IPS-11a (cell line): Measurements from ENCODE around the gene COX6A2.
"Not testable (repeated sequence)": the region's sequence is repeated elsewhere in the genome, so short reads cannot be mapped to it uniquely, and the experiment has no call there.

Experiments used
- H3K4me3 ChIP-seq: one replicate; pipeline ENCODE4 v1.5.1; 2013; ENCODE audit warnings: low read depth, low read length, control low read depth

Gene COX6A2

DNA sequence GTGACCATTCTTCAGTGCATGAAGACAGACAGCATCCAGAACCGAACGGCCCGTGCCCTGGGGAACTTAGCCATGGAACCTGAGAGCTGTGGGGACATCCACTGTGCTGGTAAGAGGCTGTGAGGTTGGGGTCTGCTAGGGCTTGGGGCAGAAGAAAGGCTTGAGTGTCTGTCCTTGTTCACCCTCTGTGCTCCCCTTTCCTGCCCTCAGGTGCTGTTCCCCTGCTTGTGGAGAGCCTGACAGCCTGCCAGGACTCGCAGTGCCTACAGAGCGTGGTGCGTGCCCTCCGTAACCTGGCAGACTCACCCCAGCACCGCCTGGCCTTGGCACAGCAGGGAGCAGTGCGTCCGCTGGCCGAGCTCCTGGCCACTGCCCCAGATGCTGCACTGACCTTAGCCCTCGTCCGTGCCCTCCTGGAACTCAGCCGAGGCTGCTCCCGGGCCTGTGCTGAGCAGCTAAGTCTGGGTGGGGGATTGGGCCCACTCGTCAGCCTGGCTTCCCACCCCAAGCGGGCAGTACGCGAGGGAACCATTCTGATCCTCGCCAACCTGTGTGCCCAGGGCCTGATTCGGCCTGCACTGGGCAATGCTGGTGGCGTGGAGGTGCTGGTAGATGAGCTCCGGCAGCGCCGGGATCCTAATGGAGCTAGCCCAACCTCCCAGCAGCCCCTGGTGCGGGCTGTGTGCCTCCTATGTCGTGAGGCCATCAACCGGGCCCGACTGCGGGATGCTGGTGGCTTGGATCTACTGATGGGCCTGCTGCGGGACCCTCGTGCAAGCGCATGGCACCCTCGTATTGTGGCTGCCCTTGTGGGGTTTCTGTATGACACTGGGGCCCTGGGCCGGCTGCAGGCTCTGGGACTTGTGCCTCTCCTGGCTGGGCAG, 34.0 kb upstream of the COX6A2 start:
- H3K4me3 ChIP-seq = no peak overlapping the region

- no peak overlapping the region for H3K4me3 ChIP-seq
These were observed 33.2 kb upstream of the COX6A2 start for GRCh38 chr16:31461201-31461920.

DNA sequence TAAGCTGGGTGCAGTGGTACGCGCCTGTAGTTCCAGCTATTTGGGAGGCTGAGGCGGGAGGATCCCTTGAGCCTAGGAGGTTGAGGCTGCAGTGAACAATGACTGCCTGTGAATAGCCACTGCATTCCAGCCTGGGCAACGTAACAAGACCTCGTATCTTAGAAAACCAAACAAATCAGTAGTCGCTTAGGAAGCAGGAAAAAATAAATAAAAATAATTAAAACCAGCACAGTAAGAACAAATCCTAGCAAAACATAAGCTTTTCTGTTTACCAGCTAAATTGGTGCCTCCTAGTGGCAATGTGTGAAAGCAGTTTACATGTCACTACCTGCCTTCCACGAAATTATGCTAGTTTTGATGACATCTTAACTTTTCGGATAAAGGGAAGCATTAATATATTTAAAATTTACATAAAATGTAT, 32.4 kb upstream of the COX6A2 start:
- H3K4me3 ChIP-seq = peak overlapping the region; percentile 56

GRCh38 chr16:31459687-31460581, 31.8 kb upstream of the COX6A2 start:
- peak overlapping the region; percentile 85 for H3K4me3 ChIP-seq

GRCh38 chr16:31458844-31459686, 30.9 kb upstream of the COX6A2 start, which contains the start of gene ARMC5:
Gene ARMC5 (plus strand): TSS chr16:31459501. CDS start chr16:31459525, 24 bp downstream.
- peak within 1 kb of the TSS; percentile 85 for H3K4me3 ChIP-seq

GRCh38 chr16:31458073-31458843, 30.1 kb upstream of the COX6A2 start:
- H3K4me3 ChIP-seq = peak overlapping the region; percentile 85

- no peak overlapping the region for H3K4me3 ChIP-seq
These were observed 28.8 kb upstream of the COX6A2 start for GRCh38 chr16:31456988-31457360.

DNA sequence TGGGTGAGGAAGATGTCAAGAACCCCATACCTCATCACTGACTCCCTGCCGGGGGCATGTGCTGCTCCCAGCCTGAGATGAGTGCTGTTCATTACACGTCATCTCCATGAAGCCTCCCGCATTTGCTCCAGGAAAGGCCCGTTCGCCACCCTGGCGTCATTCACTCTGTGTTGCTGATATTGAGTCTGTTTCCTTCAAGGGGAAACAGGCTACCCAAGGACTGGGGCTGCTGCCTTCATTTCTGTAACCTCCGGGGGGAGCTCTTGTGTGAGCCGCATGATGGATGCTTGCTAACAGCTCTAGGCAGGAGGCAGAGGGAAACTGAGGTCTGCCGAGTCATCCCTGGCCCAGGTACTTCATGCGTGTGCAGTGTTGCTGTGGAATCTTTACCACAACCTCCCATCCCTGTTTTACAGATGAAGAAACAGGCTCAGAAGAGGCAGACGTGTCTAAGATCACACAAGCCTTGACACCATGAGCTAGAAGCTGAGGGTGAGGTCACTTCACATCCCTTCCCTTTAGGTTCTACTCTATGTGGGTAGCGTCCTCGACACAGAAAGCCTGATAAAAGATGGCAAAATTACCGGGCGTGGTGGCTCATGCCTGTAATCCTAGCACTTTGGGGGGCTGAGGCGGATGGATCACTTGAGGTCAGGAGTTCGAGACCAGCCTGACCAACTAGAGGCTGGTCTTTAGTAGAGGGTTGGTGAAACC, 27.6 kb upstream of the COX6A2 start:
- H3K4me3 ChIP-seq = no peak overlapping the region

- H3K4me3 ChIP-seq = no peak overlapping the region
These were observed 25.4 kb upstream of the COX6A2 start for GRCh38 chr16:31453255-31454204.

DNA sequence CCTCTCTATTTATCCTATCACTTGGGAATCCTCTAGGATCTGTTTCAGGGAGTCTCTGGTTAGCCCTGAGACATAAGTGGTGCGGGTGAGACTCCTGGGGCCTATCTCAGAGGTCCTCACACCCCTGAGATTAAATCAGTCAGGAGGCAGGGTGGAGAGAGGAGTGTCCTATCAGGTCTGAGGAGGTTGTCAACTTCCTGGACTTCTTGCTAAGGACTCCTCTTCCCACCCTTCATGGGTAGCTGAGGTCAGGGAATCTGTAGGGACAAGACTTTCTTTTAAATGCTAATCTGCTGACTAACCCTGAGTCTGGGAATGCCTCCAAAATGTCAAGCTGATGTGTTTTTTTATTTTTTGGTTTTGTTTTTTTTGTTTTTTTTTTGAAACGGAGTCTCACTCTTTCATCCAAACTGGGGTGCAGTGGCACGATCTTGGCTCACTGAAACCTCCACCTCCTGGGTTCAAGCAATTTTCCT, 24.5 kb upstream of the COX6A2 start:
- H3K4me3 ChIP-seq = no peak overlapping the region

- H3K4me3 ChIP-seq = no peak overlapping the region
These were observed 23.7 kb upstream of the COX6A2 start for GRCh38 chr16:31451681-31452351.

GRCh38 chr16:31451201-31451600, 23.0 kb upstream of the COX6A2 start:
- no peak overlapping the region for H3K4me3 ChIP-seq

DNA sequence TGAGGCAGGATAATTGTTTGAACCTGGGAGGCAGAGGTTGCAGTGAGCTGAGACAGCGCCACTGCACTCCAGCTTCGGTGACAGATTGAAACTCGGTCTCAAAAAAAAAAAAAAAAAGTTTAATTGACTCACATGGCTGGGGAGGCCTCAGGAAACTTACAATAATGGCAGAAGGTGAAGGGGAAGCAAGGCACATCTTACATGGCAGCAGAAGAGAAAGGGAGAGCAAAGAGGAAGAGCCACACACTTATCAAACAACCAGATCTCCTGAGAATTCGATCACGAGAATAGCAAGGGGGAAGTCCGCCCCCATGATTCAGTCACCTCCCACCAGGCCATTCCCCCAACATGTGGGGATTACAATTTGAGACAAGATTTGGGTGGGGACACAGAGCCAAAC, 17.8 kb upstream of the COX6A2 start:
- H3K4me3 ChIP-seq = not testable (repeated sequence)

DNA sequence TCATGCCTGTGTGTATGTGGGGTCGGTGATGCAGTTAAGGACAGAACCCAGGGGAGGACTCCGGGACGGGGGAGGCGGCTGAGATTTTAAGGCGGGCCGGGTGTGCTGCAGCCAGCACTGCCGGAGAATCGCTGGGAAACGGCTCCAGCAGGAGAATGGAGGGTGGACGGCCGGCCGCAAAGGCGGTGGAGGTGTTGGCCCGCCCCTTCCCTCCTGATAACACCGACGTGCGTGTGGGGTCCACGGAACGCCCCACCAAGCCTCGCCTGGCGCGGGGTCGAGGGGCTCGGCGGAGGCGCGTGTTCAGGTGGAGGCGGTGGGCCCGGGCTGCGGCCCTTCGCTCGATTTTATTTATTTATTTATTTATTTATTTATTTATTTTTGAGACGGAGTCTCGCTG, 13.8 kb upstream of the COX6A2 start:
- no peak overlapping the region for H3K4me3 ChIP-seq

- no peak overlapping the region for H3K4me3 ChIP-seq
These were observed 12.5 kb upstream of the COX6A2 start for GRCh38 chr16:31440516-31441184.

DNA sequence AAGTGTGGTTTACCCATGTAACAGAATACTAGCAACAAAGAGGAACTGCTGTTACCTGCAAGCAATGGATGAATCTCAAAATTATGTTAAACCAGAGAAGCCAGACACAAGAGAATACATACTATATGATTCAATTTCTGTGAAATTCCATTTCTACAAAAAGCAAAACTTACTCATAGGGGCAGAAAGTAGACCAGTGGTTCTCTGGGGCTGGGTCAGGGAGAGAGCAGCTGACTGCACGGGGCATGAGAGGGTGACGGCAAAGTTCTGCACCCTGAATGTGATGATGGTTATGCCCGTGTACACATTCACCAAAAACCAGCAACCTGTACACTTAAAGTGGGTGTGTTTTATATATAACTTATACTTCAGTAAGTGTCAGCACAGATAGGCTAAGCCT, 11.4 kb upstream of the COX6A2 start:
- no peak overlapping the region for H3K4me3 ChIP-seq
